ENCODE results near the gene MARCKSL1. TPM values are rescaled to one million over a fixed set of nuclear protein-coding genes. Genes with fewer than 3 reads are reported as not detected.

Gene MARCKSL1
- total RNA-seq, 1 experiment from 2014 or later: 445 TPM

GRCh38 chr1:32335535-32335789 lies 571 bp downstream of the MARCKSL1 start:
- Histone ChIP-seq H3K4me3 (ENCODE audit: low read depth, low read length, poor library complexity, severe bottlenecking) (peak overlapping the region; percentile 99), H3K27ac (ENCODE audit: low read depth, low read length, poor library complexity, severe bottlenecking) (peak overlapping the region; percentile 96), H3K4me1 (ENCODE audit: insufficient read depth, low read length, poor library complexity, severe bottlenecking) (peaks cover 15% of the 10 kb centered on the region), H3K27me3 (replicated peaks; ENCODE audit: insufficient read depth, low read depth, low read length, poor library complexity) (no peaks in the 10 kb centered on the region), H3K36me3 (ENCODE audit: insufficient read depth, low read length, poor library complexity, severe bottlenecking) (peaks cover 41% of the 10 kb centered on the region), H3K9me3 (ENCODE audit: low read depth, low read length, poor library complexity, severe bottlenecking) (no peaks in the 10 kb centered on the region)
- no peak for DNase-seq (ENCODE audit: low spot score)
- intact Hi-C loops (cut with micrococcal nuclease; ENCODE audit: unreplicated experiment): loop anchor here (5.0 to 10.0 kb wide), 2 partner anchors 57 to 111 kb away; partner anchors contain the start of genes BSDC1, EIF3I and TMEM234
- CTCF ChIA-PET: interaction anchor here (0.5 to 0.9 kb wide), 2 partner anchors 16 to 226 kb away, joined by 3 read pairs; no protein-coding TSS in a partner anchor
- no TSS peak for BruUV-seq (replicated peaks)
- POLR2A ChIA-PET (ENCODE audit: low non-redundant PET): no interaction called here
- TF ChIP-seq, protein P1, sequence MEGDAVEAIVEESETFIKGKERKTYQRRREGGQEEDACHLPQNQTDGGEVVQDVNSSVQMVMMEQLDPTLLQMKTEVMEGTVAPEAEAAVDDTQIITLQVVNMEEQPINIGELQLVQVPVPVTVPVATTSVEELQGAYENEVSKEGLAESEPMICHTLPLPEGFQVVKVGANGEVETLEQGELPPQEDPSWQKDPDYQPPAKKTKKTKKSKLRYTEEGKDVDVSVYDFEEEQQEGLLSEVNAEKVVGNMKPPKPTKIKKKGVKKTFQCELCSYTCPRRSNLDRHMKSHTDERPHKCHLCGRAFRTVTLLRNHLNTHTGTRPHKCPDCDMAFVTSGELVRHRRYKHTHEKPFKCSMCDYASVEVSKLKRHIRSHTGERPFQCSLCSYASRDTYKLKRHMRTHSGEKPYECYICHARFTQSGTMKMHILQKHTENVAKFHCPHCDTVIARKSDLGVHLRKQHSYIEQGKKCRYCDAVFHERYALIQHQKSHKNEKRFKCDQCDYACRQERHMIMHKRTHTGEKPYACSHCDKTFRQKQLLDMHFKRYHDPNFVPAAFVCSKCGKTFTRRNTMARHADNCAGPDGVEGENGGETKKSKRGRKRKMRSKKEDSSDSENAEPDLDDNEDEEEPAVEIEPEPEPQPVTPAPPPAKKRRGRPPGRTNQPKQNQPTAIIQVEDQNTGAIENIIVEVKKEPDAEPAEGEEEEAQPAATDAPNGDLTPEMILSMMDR (conservative IDR thresholded peaks at IDR 0.05; ENCODE audit: low read depth, low read length): no peak
- TF ChIP-seq EZH2 (IDR thresholded peaks at IDR 0.05; ENCODE audit: borderline replicate concordance, low read depth, low read length, poor library complexity, severe bottlenecking): no peak

DNA sequence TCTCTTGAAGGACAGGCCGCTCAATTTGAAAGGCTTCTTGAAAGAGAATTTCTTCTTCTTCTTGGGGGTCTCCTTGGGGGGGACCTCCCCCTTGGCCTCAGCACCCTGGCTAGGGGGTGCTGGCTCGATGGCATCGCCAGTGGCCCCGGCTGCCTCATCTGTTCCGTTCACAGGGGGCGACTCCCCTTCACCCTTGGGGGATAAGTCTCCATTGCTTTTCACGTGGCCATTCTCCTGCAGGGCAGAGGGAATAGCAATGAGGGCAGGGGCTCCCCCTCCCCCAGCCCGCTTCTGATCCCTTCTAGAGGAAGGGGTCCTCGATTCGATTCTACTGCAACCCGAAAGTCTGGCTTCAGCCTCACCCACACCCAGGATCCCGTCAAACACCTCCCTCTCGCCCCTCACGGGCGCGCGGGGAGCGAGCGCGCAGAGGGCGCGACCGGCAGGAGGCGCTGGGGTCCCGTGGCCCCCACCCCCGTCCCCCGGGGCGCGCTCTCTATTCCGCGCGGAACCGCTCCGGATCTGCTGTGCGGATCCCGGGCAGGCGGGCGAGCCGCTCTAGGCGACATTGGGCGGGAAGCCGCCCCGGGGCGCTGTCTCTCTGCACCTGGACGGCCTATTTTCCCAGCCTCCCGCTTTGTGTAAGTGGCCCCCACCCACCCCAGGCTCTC lies 1.0 kb downstream of the MARCKSL1 start:
- Histone ChIP-seq H3K4me3 (ENCODE audit: low read depth, low read length, poor library complexity, severe bottlenecking) (peak overlapping the region; percentile 99), H3K9me3 (ENCODE audit: low read depth, low read length, poor library complexity, severe bottlenecking) (no peaks in the 10 kb centered on the region), H3K36me3 (ENCODE audit: insufficient read depth, low read length, poor library complexity, severe bottlenecking) (peaks cover 45% of the 10 kb centered on the region), H3K4me1 (ENCODE audit: insufficient read depth, low read length, poor library complexity, severe bottlenecking) (peaks cover 15% of the 10 kb centered on the region), H3K27ac (ENCODE audit: low read depth, low read length, poor library complexity, severe bottlenecking) (peak overlapping the region; percentile 96), H3K27me3 (replicated peaks; ENCODE audit: insufficient read depth, low read depth, low read length, poor library complexity) (no peaks in the 10 kb centered on the region)
- no TSS peak for BruUV-seq (replicated peaks)
- TF ChIP-seq EZH2 (IDR thresholded peaks at IDR 0.05; ENCODE audit: borderline replicate concordance, low read depth, low read length, poor library complexity, severe bottlenecking): no peak
- TF ChIP-seq, protein P1 (conservative IDR thresholded peaks at IDR 0.05; ENCODE audit: low read depth, low read length): peak; percentile 72
- peak; percentile 76 for DNase-seq (ENCODE audit: low spot score)
- CTCF ChIA-PET: interaction anchor here (0.5 kb wide), 1 partner anchor 226 kb away, joined by 3 read pairs; no protein-coding TSS in a partner anchor
- intact Hi-C loops (cut with micrococcal nuclease; ENCODE audit: unreplicated experiment): loop anchor here (5.0 to 10.0 kb wide), 2 partner anchors 57 to 110 kb away; partner anchors contain the start of genes BSDC1, EIF3I and TMEM234
- POLR2A ChIA-PET (ENCODE audit: low non-redundant PET): no interaction called here

- Histone ChIP-seq H3K27me3 (replicated peaks; ENCODE audit: insufficient read depth, low read depth, low read length, poor library complexity) (no peaks in the 10 kb centered on the region), H3K27ac (ENCODE audit: low read depth, low read length, poor library complexity, severe bottlenecking) (peak overlapping the region; percentile 96), H3K9me3 (ENCODE audit: low read depth, low read length, poor library complexity, severe bottlenecking) (no peaks in the 10 kb centered on the region), H3K36me3 (ENCODE audit: insufficient read depth, low read length, poor library complexity, severe bottlenecking) (peaks cover 51% of the 10 kb centered on the region), H3K4me1 (ENCODE audit: insufficient read depth, low read length, poor library complexity, severe bottlenecking) (peaks cover 15% of the 10 kb centered on the region), H3K4me3 (ENCODE audit: low read depth, low read length, poor library complexity, severe bottlenecking) (peak overlapping the region; percentile 99)
- POLR2A ChIA-PET (ENCODE audit: low non-redundant PET): no interaction called here
- no peak for TF ChIP-seq EZH2 (IDR thresholded peaks at IDR 0.05; ENCODE audit: borderline replicate concordance, low read depth, low read length, poor library complexity, severe bottlenecking)
- TF ChIP-seq, protein P1 (conservative IDR thresholded peaks at IDR 0.05; ENCODE audit: low read depth, low read length): no peak
- intact Hi-C loops (cut with micrococcal nuclease; ENCODE audit: unreplicated experiment): loop anchor here (10.0 kb wide), 1 partner anchor 110 kb away; the partner anchor contains the start of genes EIF3I and TMEM234
- BruUV-seq (replicated peaks): no TSS peak
- CTCF ChIA-PET: no interaction called here
- DNase-seq (ENCODE audit: low spot score): peak; percentile 37
Observed at GRCh38 chr1:32334274-32334861, 1.7 kb downstream of the MARCKSL1 start.
